Stomach (tissue), 4 donors: ENCODE measurements around the gene TP53I13.

Experiments used
- CTCF ChIP-seq, 7 experiments: fragments of 450-650 bp in 4 of 7; fragments of 200-600 bp in 3 of 7; sonication (generic) in 3 of 7; IDR thresholded peaks; one replicate each; pipeline ENCODE4 v1.5.1; 2016 to 2019; ENCODE audit warnings: antibody characterized with exemption in 7 of 7, control low read depth in 2 of 7, mild to moderate bottlenecking in 1 of 7
- EP300 ChIP-seq: sonication (generic); formaldehyde crosslinking; IDR thresholded peaks from one replicate; pipeline ENCODE4 v1.6.1; 2017; ENCODE audit warnings: antibody characterized with exemption
- POLR2A ChIP-seq, 4 donors: fragments of 450-650 bp; IDR thresholded peaks; one replicate each; pipeline ENCODE4 v1.6.1; 2016; ENCODE audit warnings: antibody characterized with exemption in 4 of 4, control low read depth in 2 of 4, mild to moderate bottlenecking in 1 of 4, moderate library complexity in 1 of 4
- POLR2AphosphoS5 ChIP-seq, 3 donors: sonication (generic); formaldehyde crosslinking; IDR thresholded peaks; one replicate each; pipeline ENCODE4 v1.6.1; 2016; ENCODE audit warnings: antibody characterized with exemption in 3 of 3

GRCh38 chr17:29583324-29584248, 15.1 kb downstream of the TP53I13 start:
- TF ChIP-seq CTCF (IDR thresholded peaks at IDR 0.05) (no peak), POLR2A (IDR thresholded peaks at IDR 0.05) (no peak), EP300 (no peak), POLR2AphosphoS5 (IDR thresholded peaks at IDR 0.05) (no peak)
